HG03097 (cell line): Measurements from ENCODE around the gene PLXNC1.

Experiments
- ATAC-seq: cut with Tn5 transposase; IDR thresholded peaks from one replicate; pipeline ENCODE4 v1.9.1; 2021; ENCODE audit not compliant: unreplicated experiment, low FRiP score

The PLXNC1 gene

GRCh38 chr12:94147991-94148738, at the start of gene PLXNC1:
Gene PLXNC1 (plus strand): TSS chr12:94148577. CDS start chr12:94148972, 395 bp downstream.
- ATAC-seq: peak; percentile 35

- ATAC-seq: no peak
These were observed 49.2 kb upstream of the PLXNC1 start for GRCh38 chr12:94099191-94099590.

- no peak for ATAC-seq
These were observed 48.7 kb upstream of the PLXNC1 start for GRCh38 chr12:94099632-94100031.

DNA sequence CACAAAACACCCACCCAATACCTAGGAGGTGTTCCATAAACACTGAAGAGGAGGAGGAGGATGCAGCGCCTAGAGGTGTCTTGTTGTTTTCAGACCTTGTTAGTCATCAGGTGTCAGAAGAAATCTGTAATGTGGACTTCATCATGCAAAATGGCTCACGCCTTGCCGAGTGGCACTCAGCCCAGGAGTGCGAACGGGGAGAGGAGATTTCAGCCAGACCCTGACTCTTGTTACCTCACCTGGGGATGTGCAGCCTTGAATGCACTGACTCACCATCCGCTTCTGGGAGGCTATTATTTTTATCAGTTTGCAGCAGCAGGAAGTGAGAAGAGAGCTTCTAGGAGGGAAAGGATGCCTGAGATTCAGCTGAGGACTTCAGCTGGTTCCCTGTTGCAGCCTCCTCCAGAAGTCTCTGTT, 48.2 kb upstream of the PLXNC1 start:
- no peak for ATAC-seq

GRCh38 chr12:94100990-94101737, 47.2 kb upstream of the PLXNC1 start:
- peak; percentile 67 for ATAC-seq

DNA sequence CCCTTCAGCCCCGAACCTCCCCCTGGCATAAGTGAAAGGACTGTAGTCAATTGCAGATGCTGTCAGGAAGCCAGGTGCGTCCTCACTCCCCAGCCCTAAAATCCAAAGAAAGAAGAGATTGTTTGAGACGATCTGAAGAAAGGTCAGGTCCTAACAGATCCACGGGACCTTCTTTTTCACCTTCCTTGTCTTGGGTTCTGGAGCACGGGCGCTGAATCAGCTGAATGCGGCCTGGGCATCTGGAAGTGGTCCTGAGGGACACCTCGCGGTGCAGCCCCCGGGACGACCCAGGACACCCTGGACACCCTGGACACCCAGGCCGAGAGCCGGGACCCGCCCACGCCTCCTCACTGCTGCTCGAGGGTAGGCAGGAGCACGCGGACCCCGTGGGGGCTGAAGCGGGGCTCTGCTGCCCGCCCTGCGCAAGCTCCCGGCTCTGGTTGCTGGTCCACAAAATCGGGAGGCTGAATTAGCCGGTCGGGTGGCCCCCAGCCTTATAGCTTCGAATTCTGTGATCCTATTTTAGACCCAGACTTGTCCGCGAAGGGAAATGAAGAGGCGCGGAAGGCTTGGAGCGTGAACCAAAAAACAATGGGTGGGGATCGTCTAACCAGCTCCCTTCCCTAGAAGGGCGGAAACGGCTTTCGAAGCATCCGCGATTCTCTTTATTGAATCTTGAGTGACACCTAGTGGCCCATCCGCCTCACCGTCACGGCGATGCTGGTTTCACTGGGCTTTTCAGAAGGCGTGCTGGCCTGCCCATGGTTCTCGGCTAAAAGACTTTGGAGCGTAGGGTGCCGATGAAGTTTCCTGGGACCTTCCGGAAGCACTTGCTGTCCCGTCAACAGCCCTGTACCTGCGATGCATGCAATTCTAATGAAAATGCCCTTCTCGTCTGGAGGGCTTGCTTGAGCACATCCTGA, 46.4 kb upstream of the PLXNC1 start:
- ATAC-seq: peak; percentile 79

DNA sequence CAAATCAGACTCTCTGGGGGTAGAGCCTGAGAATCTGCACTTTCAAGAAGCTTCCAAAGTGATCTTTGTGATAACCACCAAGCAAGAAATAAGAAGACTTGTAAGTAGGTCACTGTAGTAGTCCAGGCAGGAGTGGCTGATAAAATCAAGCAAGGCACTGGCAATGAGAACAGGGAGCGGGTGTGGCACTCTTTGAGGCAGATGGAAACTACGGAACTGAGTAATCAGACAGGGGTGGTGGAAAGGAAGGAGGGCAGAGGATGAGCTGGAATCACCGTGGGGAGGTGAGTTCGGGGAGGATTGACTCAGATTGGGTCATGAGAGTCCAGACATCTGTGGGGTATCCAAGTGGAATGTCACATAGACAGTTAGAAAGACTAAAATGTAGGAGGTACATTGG, 44.4 kb upstream of the PLXNC1 start:
- no peak for ATAC-seq

DNA sequence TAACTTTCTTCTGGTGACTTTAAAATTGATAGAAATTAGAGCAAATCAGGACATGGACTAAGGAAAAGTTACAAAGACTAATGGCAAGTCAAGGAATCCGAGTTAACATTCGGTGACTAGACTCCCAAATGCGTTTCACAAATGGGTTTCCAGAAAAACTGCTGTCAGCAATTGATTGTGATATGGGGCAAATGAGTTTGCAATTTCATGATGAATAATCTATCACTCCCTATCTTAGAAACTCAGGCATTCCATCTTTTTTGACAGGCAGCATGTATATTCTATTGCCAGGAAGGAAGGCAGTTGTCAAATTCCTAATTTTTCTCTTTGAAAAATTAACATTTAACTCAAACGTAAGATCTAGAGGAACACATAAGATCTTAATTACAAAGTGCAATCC, 40.5 kb upstream of the PLXNC1 start:
- ATAC-seq: no peak

DNA sequence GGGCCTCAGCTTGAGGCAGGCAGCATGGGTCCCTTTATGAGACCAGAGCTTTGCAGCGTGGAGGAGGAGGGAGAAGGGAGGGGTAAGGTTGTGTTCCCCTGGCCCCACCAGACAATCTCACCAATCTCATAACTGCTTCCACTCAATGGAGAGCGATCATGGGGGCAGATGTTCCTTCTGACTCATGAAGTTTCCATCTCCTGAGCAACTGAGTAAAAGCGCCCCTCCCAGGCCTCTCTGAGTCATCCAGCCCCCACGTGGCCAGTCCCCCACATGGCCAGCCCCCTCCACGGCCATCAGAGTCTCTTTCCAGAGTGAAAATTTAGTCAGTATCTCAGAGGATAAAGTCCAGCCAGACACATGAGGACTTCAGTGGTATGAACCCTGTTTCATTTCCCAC, 39.2 kb upstream of the PLXNC1 start:
- ATAC-seq: no peak

DNA sequence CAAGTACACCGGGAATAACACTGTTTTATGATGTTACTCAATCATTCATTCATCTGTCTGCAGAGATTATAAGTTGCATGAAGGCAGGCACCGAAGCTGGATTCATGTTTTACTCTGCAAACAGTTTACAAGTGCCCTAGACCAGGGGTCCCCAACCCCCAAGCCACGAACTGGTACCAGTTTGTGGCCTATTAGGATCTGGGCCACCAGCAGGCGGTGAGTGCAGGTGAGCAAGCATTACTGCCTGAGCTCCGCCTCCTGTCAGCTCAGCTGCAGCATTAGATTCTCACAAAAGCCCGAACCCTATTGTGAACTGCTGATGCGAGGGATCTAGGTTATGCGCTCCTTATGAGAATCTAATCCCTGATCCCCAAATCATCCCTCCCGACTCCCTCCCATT, 38.1 kb upstream of the PLXNC1 start:
- no peak for ATAC-seq

DNA sequence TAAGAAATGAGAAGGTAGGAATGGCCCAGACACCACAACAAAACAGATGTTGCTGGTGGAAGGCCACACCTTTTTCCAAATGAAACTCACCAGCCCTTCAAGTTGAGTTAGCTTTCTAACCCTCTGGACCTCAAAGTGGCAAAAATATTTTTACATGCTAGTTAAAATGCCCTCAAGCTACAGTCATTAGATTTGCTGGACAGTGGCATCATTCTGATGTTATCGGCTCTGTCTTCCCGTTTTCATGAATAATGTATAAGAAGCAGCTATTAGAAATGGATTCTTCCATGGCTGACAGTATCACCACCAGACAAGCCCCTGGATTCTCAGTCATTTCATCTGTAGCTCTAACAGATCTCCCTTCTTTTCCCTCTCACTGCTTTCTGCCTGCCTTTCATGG, 37.1 kb upstream of the PLXNC1 start:
- no peak for ATAC-seq

GRCh38 chr12:94112121-94112520, 36.3 kb upstream of the PLXNC1 start:
- ATAC-seq: no peak

- no peak for ATAC-seq
These were observed 34.2 kb upstream of the PLXNC1 start for GRCh38 chr12:94114166-94114565.

- ATAC-seq: no peak
These were observed 32.2 kb upstream of the PLXNC1 start for GRCh38 chr12:94116191-94116590.

- ATAC-seq: no peak
These were observed 26.5 kb upstream of the PLXNC1 start for GRCh38 chr12:94121886-94122285.

GRCh38 chr12:94122591-94122990, 25.8 kb upstream of the PLXNC1 start:
- ATAC-seq: no peak

GRCh38 chr12:94123127-94123526, 25.2 kb upstream of the PLXNC1 start:
- no peak for ATAC-seq

DNA sequence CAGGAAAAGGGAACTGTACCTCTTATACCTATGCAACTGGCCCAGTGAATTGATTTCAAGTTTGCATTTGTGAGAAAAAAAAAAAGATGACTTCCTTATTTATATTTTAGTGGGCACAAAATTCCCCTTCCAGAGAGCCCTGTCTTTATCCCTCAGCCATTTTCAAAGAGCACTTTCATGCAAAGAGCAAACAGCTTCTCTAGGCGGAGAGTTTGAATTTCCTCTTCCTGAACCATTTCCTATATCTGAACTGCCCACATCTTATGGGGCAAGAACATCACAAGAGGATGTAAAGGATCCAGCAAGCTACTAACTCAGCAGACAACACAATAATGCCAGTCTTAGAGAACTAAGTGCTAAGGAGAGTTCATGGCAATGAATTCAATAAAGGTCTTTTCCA, 22.3 kb upstream of the PLXNC1 start:
- no peak for ATAC-seq

DNA sequence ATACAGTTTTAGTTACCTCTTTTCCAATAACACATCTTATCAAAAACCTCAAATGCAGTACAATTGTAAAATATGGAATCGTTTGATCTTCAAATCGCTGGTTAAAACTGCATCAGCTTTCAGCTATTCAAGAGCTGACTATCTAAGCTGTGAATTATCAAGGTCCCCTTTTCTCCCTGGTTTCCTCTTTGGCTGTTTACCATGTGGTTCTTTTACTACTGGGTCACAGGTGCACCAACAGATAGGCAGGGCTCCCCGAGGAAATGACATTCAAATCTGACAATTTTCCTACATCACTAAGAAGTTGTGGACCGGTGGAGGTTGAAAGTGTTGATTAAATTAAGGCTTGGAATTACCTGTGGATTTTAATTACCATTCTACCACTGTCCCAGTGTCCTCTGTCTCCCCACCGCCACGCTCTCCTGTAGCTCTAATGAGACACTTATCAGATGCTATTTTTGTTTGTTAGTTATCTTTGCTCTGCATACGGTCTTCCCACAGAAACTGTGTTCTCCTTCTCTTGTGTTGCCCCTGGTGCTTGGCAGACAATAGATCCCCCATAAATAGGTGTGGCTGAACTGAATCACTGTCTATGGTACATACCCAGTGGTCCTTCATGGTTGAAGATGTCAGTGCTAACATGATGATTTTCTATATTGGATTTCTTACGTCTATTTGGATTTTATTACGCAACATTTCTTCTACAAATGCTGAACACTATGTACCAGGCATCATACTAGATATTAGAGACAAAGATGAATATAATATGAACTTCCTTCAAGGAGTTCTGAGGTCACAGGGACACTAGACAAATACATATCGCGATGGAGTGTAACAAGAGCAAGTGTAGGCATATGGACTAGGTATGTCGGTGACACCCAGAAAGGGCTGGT, 20.9 kb upstream of the PLXNC1 start:
- no peak for ATAC-seq

DNA sequence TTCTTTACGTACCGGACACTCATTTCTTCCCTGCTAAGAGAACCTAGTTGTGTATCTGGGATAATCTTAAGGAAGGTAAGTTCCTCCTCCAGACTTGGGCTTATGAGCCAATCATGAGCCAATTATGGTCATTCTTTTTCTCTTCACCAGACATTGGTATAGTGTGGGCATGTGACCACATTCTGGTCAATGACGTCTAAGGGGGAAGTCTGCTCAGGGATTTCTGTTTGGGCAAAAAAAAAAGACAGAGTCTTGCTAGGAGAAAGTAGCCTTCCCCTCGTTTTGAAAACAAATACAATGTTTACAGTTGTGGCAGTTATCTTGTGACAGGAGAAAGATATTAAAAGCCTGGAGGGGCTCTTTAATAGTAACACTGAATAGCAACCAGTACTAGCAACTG, 20.1 kb upstream of the PLXNC1 start:
- ATAC-seq: no peak
